DOHH2 (cell line): ENCODE measurements around the gene CLCNKA.
"Not testable (repeated sequence)": the region's sequence is repeated elsewhere in the genome, so short reads cannot be mapped to it uniquely, and the experiment has no call there.

ENCODE experiments used
- CTCF ChIP-seq: fragments of 200-600 bp; sonication (generic); IDR thresholded peaks from one replicate; pipeline ENCODE4 v1.5.1; 2014; ENCODE audit warnings: antibody characterized with exemption, mild to moderate bottlenecking, low read depth, low read length; ENCODE audit not compliant: poor library complexity, severe bottlenecking
- EZH2phosphoT487 ChIP-seq: fragments of 200-600 bp; sonication (generic); IDR thresholded peaks from 2 replicates; pipeline ENCODE4 v1.6.1; 2017; ENCODE audit warnings: borderline replicate concordance, mild to moderate bottlenecking, antibody characterized with exemption, low read length, moderate library complexity, mixed read lengths

- not testable (repeated sequence) for TF ChIP-seq CTCF, EZH2phosphoT487
These were observed 30.1 kb downstream of the CLCNKA start for GRCh38 chr1:16051949-16052348.
